Measurements from ENCODE around the gene TBX1.
"Not testable (repeated sequence)": the region's sequence is repeated elsewhere in the genome, so short reads cannot be mapped to it uniquely, and the experiment has no call there.

Gene TBX1

GRCh38 chr22:19786959-19787848 is 26.6 kb downstream of the TBX1 start:
- TF ChIP-seq CTCF (IDR thresholded peaks at IDR 0.05; ENCODE audit: low read depth, low read length), result no peak
- H3K4me3 ChIP-seq (ENCODE audit: low read depth, low read length), result no peak overlapping the region

GRCh38 chr22:19787849-19788141 is 27.2 kb downstream of the TBX1 start:
- no peak overlapping the region for H3K4me3 ChIP-seq (ENCODE audit: low read depth, low read length)
- no peak for TF ChIP-seq CTCF (IDR thresholded peaks at IDR 0.05; ENCODE audit: low read depth, low read length)

GRCh38 chr22:19788661-19789225 is 28.2 kb downstream of the TBX1 start:
- no peak overlapping the region for H3K4me3 ChIP-seq (ENCODE audit: low read depth, low read length)
- TF ChIP-seq CTCF (IDR thresholded peaks at IDR 0.05; ENCODE audit: low read depth, low read length), result no peak

- no peak for TF ChIP-seq CTCF (IDR thresholded peaks at IDR 0.05; ENCODE audit: low read depth, low read length)
- H3K4me3 ChIP-seq (ENCODE audit: low read depth, low read length), result no peak overlapping the region
These were observed 28.8 kb downstream of the TBX1 start for GRCh38 chr22:19789406-19789805.

GRCh38 chr22:19789828-19790227 is 29.2 kb downstream of the TBX1 start:
- no peak overlapping the region for H3K4me3 ChIP-seq (ENCODE audit: low read depth, low read length)
- no peak for TF ChIP-seq CTCF (IDR thresholded peaks at IDR 0.05; ENCODE audit: low read depth, low read length)

- H3K4me3 ChIP-seq (ENCODE audit: low read depth, low read length), result no peak overlapping the region
- TF ChIP-seq CTCF (IDR thresholded peaks at IDR 0.05; ENCODE audit: low read depth, low read length), result no peak
These were observed 30.7 kb downstream of the TBX1 start for GRCh38 chr22:19791243-19791642.

GRCh38 chr22:19791894-19792293 is 31.3 kb downstream of the TBX1 start:
- no peak for TF ChIP-seq CTCF (IDR thresholded peaks at IDR 0.05; ENCODE audit: low read depth, low read length)
- no peak overlapping the region for H3K4me3 ChIP-seq (ENCODE audit: low read depth, low read length)

- H3K4me3 ChIP-seq (ENCODE audit: low read depth, low read length), result not testable (repeated sequence)
These were observed 31.9 kb downstream of the TBX1 start for GRCh38 chr22:19792383-19792896.
